A549 (cell line): ENCODE data around the gene ZMYM5. TPM values are rescaled to one million over a fixed set of nuclear protein-coding genes. Genes with fewer than 3 reads are reported as not detected.
"Not testable (repeated sequence)": the region's sequence is repeated elsewhere in the genome, so short reads cannot be mapped to it uniquely, and the experiment has no call there.

Experiments
- ATAC-seq, 2 experiments: fragments of 200-7000 bp in 1 of 2; fragments of >200 bp in 1 of 2; cut with Nextera tagmentation in 1 of 2; cut with Tn5 transposase in 1 of 2; 3 replicates each; pipeline versions ENCODE4 v1.8.0 to v1.9.1; 2018 to 2020; ENCODE audit warnings: mild to moderate bottlenecking in 1 of 2, moderate library complexity in 1 of 2
- CTCF ChIA-PET: fragments of 300-600 bp; sonication (Branson Sonifier 250); formaldehyde crosslinking; extraction: SDS; loops from one replicate; lab custom pipeline; 2021; ENCODE audit warnings: antibody characterized with exemption, inconsistent platforms; lab: Yijun Ruan, JAX
- POLR2A ChIA-PET: fragments of 350-600 bp; formaldehyde crosslinking; extraction: SDS; loops from one replicate; lab custom pipeline; 2021; ENCODE audit warnings: antibody characterized with exemption, inconsistent platforms; lab: Yijun Ruan, JAX
- DNase-seq, 2 experiments: peaks; one replicate each; pipeline versions ENCODE4 v3.0.0 to v3.0.0-alpha.2; 2011 to 2016; ENCODE audit warnings: low read depth in 1 of 2, low spot score in 1 of 2
- FAIRE-seq: peaks from 2 replicates; lab custom pipeline; 2011; peaks lifted over from hg19 to GRCh38; lab: Jason Lieb, UNC
- H3K27ac ChIP-seq, 2 experiments: fragments of >200 bp; sonication (Bioruptor Twin); formaldehyde crosslinking; 3 replicates each; pipeline ENCODE4 v1.5.1; 2016 to 2017
- H3K4me1 ChIP-seq: fragments of >200 bp; sonication (Bioruptor Twin); formaldehyde crosslinking; 3 replicates; pipeline ENCODE4 v1.6.1; 2016
- H3K4me2 ChIP-seq: fragments of >200 bp; sonication (Bioruptor Twin); formaldehyde crosslinking; 3 replicates; pipeline ENCODE4 v1.6.1; 2016
- H3K4me3 ChIP-seq: fragments of >200 bp; sonication (Bioruptor Twin); formaldehyde crosslinking; 3 replicates; pipeline ENCODE4 v1.5.1; 2016
- H3K9me3 ChIP-seq: fragments of >200 bp; sonication (Bioruptor Twin); formaldehyde crosslinking; 3 replicates; pipeline ENCODE4 v1.6.1; 2016
- BHLHE40 ChIP-seq: IDR thresholded peaks from 2 replicates; pipeline ENCODE4 v1.6.1; 2012; ENCODE audit warnings: low read depth, low read length, inconsistent platforms
- EP300 ChIP-seq, 2 experiments: fragments of >200 bp; sonication (Bioruptor Twin); formaldehyde crosslinking; IDR thresholded peaks; 2 replicates in 1 of 2; 3 replicates in 1 of 2; pipeline ENCODE4 v1.6.1; 2016 to 2017
- GATA3 ChIP-seq: IDR thresholded peaks from 2 replicates; pipeline ENCODE4 v1.6.1; 2012; ENCODE audit warnings: borderline replicate concordance
- HOXA7 ChIP-seq: fragments of 250-450 bp; sonication (Bioruptor Pico); IDR thresholded peaks from 2 replicates; pipeline ENCODE4 v1.5.0; 2020; ENCODE audit warnings: mild to moderate bottlenecking, moderate library complexity
- MAFK ChIP-seq: fragments of 450-650 bp; IDR thresholded peaks from 2 replicates; pipeline ENCODE4 v1.6.1; 2014; ENCODE audit not compliant: partially characterized antibody
- MAZ ChIP-seq: fragments of 150-350 bp; IDR thresholded peaks from 2 replicates; pipeline ENCODE4 v1.6.1; 2014; ENCODE audit warnings: antibody characterized with exemption, low read depth, low read length, borderline replicate concordance
- NFE2L2 ChIP-seq: fragments of 150-350 bp; conservative IDR thresholded peaks from 2 replicates; pipeline ENCODE4 v1.6.1; 2014; ENCODE audit warnings: low read length
- POLR2AphosphoS2 ChIP-seq: conservative IDR thresholded peaks from 2 replicates; pipeline ENCODE4 v1.6.1; 2012; ENCODE audit warnings: low read length, improper control_type of control experiment, inconsistent platforms
- RNF2 ChIP-seq: fragments of 200-600 bp; sonication (generic); IDR thresholded peaks from 2 replicates; pipeline ENCODE4 v1.6.1; 2016; ENCODE audit warnings: low read depth, mild to moderate bottlenecking, antibody characterized with exemption, moderate library complexity, borderline replicate concordance
- ZC3H11A ChIP-seq: fragments of 450-650 bp; IDR thresholded peaks from 2 replicates; pipeline ENCODE4 v1.6.1; 2014; ENCODE audit warnings: antibody characterized with exemption, mild to moderate bottlenecking
- WGBS: methylation state at CpG from one replicate; pipeline ENCODE4 v1.1.6; 2017; ENCODE audit errors: missing lambda C conversion rate; 5-methylcytosine and 5-hydroxymethylcytosine counted together
- polyA plus RNA-seq, 4 experiments: library from polyadenylated mRNA; depleted of rRNA in 3 of 4; stranded (reverse); fragments of >200 nt; fragmentation: RNase III in 1 of 4; extraction: RNeasy Plus Mini Kit Qiagen cat#74134 plus additional on column Dnase treatment in 1 of 4; gene quantifications; 2 replicates in 3 of 4; 3 replicates in 1 of 4; pipeline ENCODE4 v1.2.3, GENCODE V29; 2011 to 2017
- TF ChIP-seq, protein P1 (sequence below): fragments of 250-450 bp; sonication (Bioruptor Pico); IDR thresholded peaks from 2 replicates; pipeline ENCODE4 v1.5.0; 2021; ENCODE audit warnings: mild to moderate bottlenecking, moderate library complexity, borderline replicate concordance
- TF ChIP-seq, protein P2 (sequence below): IDR thresholded peaks from 2 replicates; pipeline ENCODE4 v1.6.1; 2012; ENCODE audit warnings: low read depth, borderline replicate concordance
- TF ChIP-seq, protein P3 (sequence below): IDR thresholded peaks from 2 replicates; pipeline ENCODE4 v1.6.1; 2012
- TF ChIP-seq, protein P4 (sequence below): fragments of 250-450 bp; sonication (Bioruptor Pico); IDR thresholded peaks from 2 replicates; pipeline ENCODE4 v1.5.0; 2020; ENCODE audit warnings: low read depth, mild to moderate bottlenecking, moderate library complexity
- TF ChIP-seq, protein P5 (sequence below): fragments of >200 bp; sonication (Bioruptor Twin); formaldehyde crosslinking; IDR thresholded peaks from 3 replicates; pipeline ENCODE4 v1.5.1; 2016
- TF ChIP-seq, protein P6 (sequence below): fragments of 200-600 bp; sonication (generic); IDR thresholded peaks from 2 replicates; pipeline ENCODE4 v1.6.1; 2016; ENCODE audit warnings: antibody characterized with exemption, mild to moderate bottlenecking, moderate library complexity

ZMYM5 gene
- polyA plus RNA-seq, 2 of the 4 experiments (the other 2 are of a cell fraction): 6.1 to 14.3 TPM

DNA sequence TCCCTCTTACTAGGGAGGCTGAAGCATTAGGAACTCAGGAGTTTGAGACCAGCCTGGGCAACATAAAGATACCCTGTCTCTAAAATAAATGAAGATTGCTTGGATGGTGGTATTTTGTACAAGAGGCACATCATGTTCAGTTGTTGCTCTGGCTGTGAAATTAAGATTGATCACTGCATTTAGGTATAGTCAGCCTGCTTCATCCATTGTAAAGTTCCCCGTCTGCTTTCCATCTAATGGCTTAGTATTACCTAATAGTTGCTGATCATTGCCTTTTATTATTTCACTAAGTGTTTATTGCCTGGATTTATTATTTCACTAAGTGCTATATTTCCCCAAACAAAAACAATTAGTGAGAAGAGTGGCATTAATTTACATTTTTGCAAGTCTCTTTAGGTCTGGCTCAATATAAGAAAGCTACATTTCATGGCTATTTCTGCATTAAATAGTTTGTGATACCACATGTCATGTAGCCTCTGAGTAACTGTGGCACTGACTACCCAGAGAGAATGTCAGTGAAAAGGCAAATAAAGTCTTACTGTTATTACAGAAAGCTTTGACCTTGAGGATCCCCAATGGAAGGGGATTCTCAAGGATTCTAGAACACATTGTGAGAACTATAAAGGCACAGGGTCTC, 45.0 kb upstream of the ZMYM5 start:
- no peak overlapping the region for H3K27ac ChIP-seq

DNA sequence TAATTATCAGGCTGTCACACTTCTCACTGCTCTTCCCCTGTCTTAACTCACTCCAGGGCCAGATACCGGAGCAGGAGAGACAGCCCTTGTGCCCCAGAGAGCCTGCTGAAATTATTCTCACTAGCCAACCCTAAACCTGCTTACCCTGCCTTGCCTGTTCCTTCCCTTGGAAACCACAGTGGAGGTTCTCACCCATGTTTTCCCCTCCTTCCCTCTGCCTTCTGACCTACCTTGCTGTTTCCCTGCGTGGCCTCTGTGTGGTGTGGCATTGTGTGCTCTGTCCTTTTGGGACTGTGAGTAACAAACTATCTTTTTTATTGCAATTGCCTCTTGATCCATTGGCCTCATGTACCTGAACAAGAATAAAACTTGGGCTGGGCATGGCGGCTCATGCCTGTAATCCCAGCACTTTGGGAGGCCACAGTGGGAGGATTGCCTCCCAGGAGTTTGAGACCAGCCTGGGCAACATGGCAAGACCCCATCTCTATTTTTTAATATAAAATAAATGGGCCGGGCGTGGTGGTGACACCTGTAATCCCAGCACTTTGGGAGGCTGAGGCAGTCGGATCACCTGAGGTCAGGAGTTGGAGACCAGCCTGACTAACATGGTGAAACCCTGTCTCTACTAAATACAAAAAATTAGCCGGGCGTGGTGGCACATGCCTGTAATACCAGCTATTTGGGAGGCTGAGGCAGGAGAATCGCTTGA, 42.2 kb upstream of the ZMYM5 start:
- H3K4me2 ChIP-seq, FAIRE-seq, H3K27ac ChIP-seq, H3K4me3 ChIP-seq, H3K9me3 ChIP-seq, CTCF ChIA-PET, ATAC-seq, H3K4me1 ChIP-seq, POLR2A ChIA-PET, DNase-seq: not testable (repeated sequence)
- WGBS: 75% methylated on average over 8 of the region's 9 CpGs

More for the DNA sequence above, 45.0 kb upstream of the ZMYM5 start:
- FAIRE-seq (no peak), DNase-seq (no peak), ATAC-seq (no peak)
- CTCF ChIA-PET: no interaction called here
- H3K4me3 ChIP-seq: no peak overlapping the region
- TF ChIP-seq EP300 (IDR thresholded peaks at IDR 0.05) (no peak), MAZ (no peak), NFE2L2 (no peak), POLR2AphosphoS2 (no peak), MAFK (no peak), BHLHE40 (no peak), HOXA7 (CRISPR knock-in tag) (no peak), RNF2 (no peak), ZC3H11A (no peak), GATA3 (no peak)
- TF ChIP-seq, protein P1, sequence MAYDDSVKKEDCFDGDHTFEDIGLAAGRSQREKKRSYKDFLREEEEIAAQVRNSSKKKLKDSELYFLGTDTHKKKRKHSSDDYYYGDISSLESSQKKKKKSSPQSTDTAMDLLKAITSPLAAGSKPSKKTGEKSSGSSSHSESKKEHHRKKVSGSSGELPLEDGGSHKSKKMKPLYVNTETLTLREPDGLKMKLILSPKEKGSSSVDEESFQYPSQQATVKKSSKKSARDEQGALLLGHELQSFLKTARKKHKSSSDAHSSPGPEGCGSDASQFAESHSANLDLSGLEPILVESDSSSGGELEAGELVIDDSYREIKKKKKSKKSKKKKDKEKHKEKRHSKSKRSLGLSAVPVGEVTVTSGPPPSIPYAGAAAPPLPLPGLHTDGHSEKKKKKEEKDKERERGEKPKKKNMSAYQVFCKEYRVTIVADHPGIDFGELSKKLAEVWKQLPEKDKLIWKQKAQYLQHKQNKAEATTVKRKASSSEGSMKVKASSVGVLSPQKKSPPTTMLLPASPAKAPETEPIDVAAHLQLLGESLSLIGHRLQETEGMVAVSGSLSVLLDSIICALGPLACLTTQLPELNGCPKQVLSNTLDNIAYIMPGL (CRISPR knock-in tag): no peak
- TF ChIP-seq, protein P2, sequence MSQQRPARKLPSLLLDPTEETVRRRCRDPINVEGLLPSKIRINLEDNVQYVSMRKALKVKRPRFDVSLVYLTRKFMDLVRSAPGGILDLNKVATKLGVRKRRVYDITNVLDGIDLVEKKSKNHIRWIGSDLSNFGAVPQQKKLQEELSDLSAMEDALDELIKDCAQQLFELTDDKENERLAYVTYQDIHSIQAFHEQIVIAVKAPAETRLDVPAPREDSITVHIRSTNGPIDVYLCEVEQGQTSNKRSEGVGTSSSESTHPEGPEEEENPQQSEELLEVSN: no peak
- TF ChIP-seq, protein P3, sequence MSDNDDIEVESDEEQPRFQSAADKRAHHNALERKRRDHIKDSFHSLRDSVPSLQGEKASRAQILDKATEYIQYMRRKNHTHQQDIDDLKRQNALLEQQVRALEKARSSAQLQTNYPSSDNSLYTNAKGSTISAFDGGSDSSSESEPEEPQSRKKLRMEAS: no peak
- TF ChIP-seq, protein P4, sequence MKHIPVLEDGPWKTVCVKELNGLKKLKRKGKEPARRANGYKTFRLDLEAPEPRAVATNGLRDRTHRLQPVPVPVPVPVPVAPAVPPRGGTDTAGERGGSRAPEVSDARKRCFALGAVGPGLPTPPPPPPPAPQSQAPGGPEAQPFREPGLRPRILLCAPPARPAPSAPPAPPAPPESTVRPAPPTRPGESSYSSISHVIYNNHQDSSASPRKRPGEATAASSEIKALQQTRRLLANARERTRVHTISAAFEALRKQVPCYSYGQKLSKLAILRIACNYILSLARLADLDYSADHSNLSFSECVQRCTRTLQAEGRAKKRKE (CRISPR knock-in tag): no peak
- TF ChIP-seq, protein P5, sequence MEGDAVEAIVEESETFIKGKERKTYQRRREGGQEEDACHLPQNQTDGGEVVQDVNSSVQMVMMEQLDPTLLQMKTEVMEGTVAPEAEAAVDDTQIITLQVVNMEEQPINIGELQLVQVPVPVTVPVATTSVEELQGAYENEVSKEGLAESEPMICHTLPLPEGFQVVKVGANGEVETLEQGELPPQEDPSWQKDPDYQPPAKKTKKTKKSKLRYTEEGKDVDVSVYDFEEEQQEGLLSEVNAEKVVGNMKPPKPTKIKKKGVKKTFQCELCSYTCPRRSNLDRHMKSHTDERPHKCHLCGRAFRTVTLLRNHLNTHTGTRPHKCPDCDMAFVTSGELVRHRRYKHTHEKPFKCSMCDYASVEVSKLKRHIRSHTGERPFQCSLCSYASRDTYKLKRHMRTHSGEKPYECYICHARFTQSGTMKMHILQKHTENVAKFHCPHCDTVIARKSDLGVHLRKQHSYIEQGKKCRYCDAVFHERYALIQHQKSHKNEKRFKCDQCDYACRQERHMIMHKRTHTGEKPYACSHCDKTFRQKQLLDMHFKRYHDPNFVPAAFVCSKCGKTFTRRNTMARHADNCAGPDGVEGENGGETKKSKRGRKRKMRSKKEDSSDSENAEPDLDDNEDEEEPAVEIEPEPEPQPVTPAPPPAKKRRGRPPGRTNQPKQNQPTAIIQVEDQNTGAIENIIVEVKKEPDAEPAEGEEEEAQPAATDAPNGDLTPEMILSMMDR: no peak
- TF ChIP-seq, protein P6, sequence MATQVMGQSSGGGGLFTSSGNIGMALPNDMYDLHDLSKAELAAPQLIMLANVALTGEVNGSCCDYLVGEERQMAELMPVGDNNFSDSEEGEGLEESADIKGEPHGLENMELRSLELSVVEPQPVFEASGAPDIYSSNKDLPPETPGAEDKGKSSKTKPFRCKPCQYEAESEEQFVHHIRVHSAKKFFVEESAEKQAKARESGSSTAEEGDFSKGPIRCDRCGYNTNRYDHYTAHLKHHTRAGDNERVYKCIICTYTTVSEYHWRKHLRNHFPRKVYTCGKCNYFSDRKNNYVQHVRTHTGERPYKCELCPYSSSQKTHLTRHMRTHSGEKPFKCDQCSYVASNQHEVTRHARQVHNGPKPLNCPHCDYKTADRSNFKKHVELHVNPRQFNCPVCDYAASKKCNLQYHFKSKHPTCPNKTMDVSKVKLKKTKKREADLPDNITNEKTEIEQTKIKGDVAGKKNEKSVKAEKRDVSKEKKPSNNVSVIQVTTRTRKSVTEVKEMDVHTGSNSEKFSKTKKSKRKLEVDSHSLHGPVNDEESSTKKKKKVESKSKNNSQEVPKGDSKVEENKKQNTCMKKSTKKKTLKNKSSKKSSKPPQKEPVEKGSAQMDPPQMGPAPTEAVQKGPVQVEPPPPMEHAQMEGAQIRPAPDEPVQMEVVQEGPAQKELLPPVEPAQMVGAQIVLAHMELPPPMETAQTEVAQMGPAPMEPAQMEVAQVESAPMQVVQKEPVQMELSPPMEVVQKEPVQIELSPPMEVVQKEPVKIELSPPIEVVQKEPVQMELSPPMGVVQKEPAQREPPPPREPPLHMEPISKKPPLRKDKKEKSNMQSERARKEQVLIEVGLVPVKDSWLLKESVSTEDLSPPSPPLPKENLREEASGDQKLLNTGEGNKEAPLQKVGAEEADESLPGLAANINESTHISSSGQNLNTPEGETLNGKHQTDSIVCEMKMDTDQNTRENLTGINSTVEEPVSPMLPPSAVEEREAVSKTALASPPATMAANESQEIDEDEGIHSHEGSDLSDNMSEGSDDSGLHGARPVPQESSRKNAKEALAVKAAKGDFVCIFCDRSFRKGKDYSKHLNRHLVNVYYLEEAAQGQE: no peak
- POLR2A ChIA-PET: no interaction called here
- WGBS: 77% methylated on average over 1 of the region's 1 CpG
- no peak overlapping the region for H3K4me2 ChIP-seq
- no peaks in the 10 kb centered on the region for H3K9me3 ChIP-seq
- peaks cover 3% of the 10 kb centered on the region; the same call in 1 of the 3 replicates for H3K4me1 ChIP-seq
